ENCODE results near the gene MBTD1. TPM values are rescaled to one million over a fixed set of nuclear protein-coding genes. Genes with fewer than 3 reads are reported as not detected.
A peak's percentile ranks its signal among the peaks of the same experiment; 100 is the strongest.

MBTD1 gene
- total and polyA plus RNA-seq, 2 of the 8 experiments (the other 6 are each of a cell fraction or from before 2014, with no cell fraction given): 20.3 to 51.4 TPM

- DNase-seq (ENCODE audit: low read depth in 1 of 2, low spot score in 2 of 2) (peak in 1 of 2 experiments; percentile 27), FAIRE-seq (no peak)
- Histone ChIP-seq H2BK12ac (ENCODE audit: low read depth, low read length) (no peak overlapping the region), H2BK5ac (ENCODE audit: low read depth, low read length) (no peak overlapping the region), H3K14ac (ENCODE audit: insufficient read length) (no peak overlapping the region), H3K27ac (ENCODE audit: low read depth, low read length) (no peak overlapping the region), H2BK20ac (ENCODE audit: low read length) (no peak overlapping the region), H3K18ac (ENCODE audit: extremely low read depth, low read length) (no peak overlapping the region), H2BK120ac (replicated peaks; ENCODE audit: low read depth, low read length) (no peak overlapping the region), H2BK15ac (ENCODE audit: low read length) (no peak overlapping the region), H3K56ac (replicated peaks; ENCODE audit: insufficient read length, low read depth, low read length) (no peak overlapping the region), H4K5ac (ENCODE audit: insufficient read length, low read depth, low read length) (no peak overlapping the region), H2AK5ac (ENCODE audit: low read depth, low read length) (no peak overlapping the region), H3K4me1 (replicated peaks in 1 of 4; ENCODE audit: control insufficient read depth in 3 of 4, insufficient read depth in 4 of 4, low read length in 3 of 4) (no peaks in the 10 kb centered on the region), H3K9ac (replicated peaks in 1 of 4; ENCODE audit: extremely low read depth in 1 of 4, low read depth in 3 of 4, low read length in 3 of 4) (no peak overlapping the region), H3K4ac (replicated peaks; ENCODE audit: insufficient read length, low read depth, low read length) (no peak overlapping the region), H3K4me3 (ENCODE audit: extremely low read depth in 1 of 4, insufficient read depth in 2 of 4, low read depth in 3 of 4, low read length in 4 of 4) (no peak overlapping the region), H3K79me1 (ENCODE audit: low read depth, low read length) (no peaks in the 10 kb centered on the region), H3K36me3 (ENCODE audit: control insufficient read depth in 2 of 4, insufficient read depth in 4 of 4, low read length in 3 of 4) (peaks cover 9 to 61% (median 30%) of the 10 kb centered on the region in 4 experiments), H3K23ac (ENCODE audit: insufficient read length) (no peak overlapping the region), H4K8ac (ENCODE audit: extremely low read depth, insufficient read depth, low read length) (no peak overlapping the region), H3K4me2 (ENCODE audit: insufficient read depth in 1 of 2, low read depth in 2 of 2, low read length in 2 of 2) (no peak overlapping the region), H3K27me3 (replicated peaks in 1 of 4; ENCODE audit: control insufficient read depth in 3 of 4, extremely low read depth in 1 of 4, insufficient read depth in 3 of 4, low read length in 3 of 4) (no peaks in the 10 kb centered on the region), H3K79me2 (ENCODE audit: control insufficient read depth in 1 of 2, insufficient read depth in 2 of 2, low read length in 2 of 2) (no peaks in the 10 kb centered on the region), H4K91ac (replicated peaks; ENCODE audit: insufficient read length, low read length) (no peak overlapping the region), H3K23me2 (ENCODE audit: low read depth, low read length) (no peaks in the 10 kb centered on the region; the same call in 1 of the 2 replicates), H3K9me3 (ENCODE audit: insufficient read depth in 2 of 2, low read depth in 1 of 2, low read length in 1 of 2) (no peaks in the 10 kb centered on the region; a peak in 1 of 4 replicates), H4K20me1 (replicated peaks in 1 of 2; ENCODE audit: control insufficient read depth in 1 of 2, insufficient read depth in 2 of 2, low read length in 2 of 2) (peaks cover 1 to 3% of the 10 kb centered on the region in 2 experiments), H2AFZ (ENCODE audit: low read length) (no peak overlapping the region)
- CTCF ChIA-PET (ENCODE audit: partially characterized antibody): interaction anchor here (1.2 kb wide), 1 partner anchor 67 kb away, joined by 3 read pairs; no protein-coding TSS in a partner anchor
- POLR2A ChIA-PET (ENCODE audit: partially characterized antibody): interaction anchor here (2.3 kb wide), 1 partner anchor 12 kb away, joined by 13 read pairs; no protein-coding TSS in a partner anchor
- 89% methylated on average over 8 of the region's 8 CpGs; no CpG with 5 or more reads in 1 of the 2 experiments for WGBS, 2 experiments (ENCODE audit: extremely low coverage in 1 of 2, insufficient coverage in 1 of 2, insufficient read length in 1 of 2, insufficient replicate concordance in 2 of 2, low coverage in 1 of 2, low lambda C conversion rate in 2 of 2, missing lambda C conversion rate in 1 of 2)
- TF ChIP-seq SIRT6 (IDR thresholded peaks at IDR 0.05; ENCODE audit: low read length): no peak
- no peak for TF ChIP-seq SAP30 (IDR thresholded peaks at IDR 0.05; ENCODE audit: insufficient read depth, insufficient replicate concordance, low read length)
- no peak for TF ChIP-seq ATF3 (IDR thresholded peaks at IDR 0.05; ENCODE audit: insufficient read depth, low read depth, low read length)
- TF ChIP-seq MAX (IDR thresholded peaks at IDR 0.05): no peak
- TF ChIP-seq TBP (IDR thresholded peaks at IDR 0.05; ENCODE audit: low read depth, low read length): no peak
- no peak for TF ChIP-seq ATF2 (IDR thresholded peaks at IDR 0.05; ENCODE audit: low read length)
- no peak for TF ChIP-seq BRCA1 (IDR thresholded peaks at IDR 0.05; ENCODE audit: low read depth, low read length)
- TF ChIP-seq HDAC6 (IDR thresholded peaks at IDR 0.05; ENCODE audit: low read depth, low read length): no peak
- TF ChIP-seq RBBP5 (IDR thresholded peaks at IDR 0.05; ENCODE audit: borderline replicate concordance, low read depth, low read length): no peak
- no peak for TF ChIP-seq SUZ12 (IDR thresholded peaks at IDR 0.05; ENCODE audit: low read length)
- no peak for TF ChIP-seq POU5F1 (IDR thresholded peaks at IDR 0.05; ENCODE audit: low read depth, low read length)
Measured at GRCh38 chr17:51185763-51186332, 74.0 kb downstream of the MBTD1 start.
